Measurements from ENCODE around the gene TXNRD3. TPM values are rescaled to one million over a fixed set of nuclear protein-coding genes. Genes with fewer than 3 reads are reported as not detected.
A peak's percentile ranks its signal among the peaks of the same experiment; 100 is the strongest.
"Not testable (repeated sequence)": the region's sequence is repeated elsewhere in the genome, so short reads cannot be mapped to it uniquely, and the experiment has no call there.

The TXNRD3 gene
- total RNA-seq, 1 experiment from 2014 or later: 7.4 TPM

GRCh38 chr3:126617571-126617970 is 37.4 kb downstream of the TXNRD3 start:
- Histone ChIP-seq H3K9me3 (replicated peaks) (no peaks in the 10 kb centered on the region), H3K27me3 (replicated peaks) (no peaks in the 10 kb centered on the region), H3K36me3 (peaks cover 3% of the 10 kb centered on the region), H3K4me3 (no peak overlapping the region), H3K27ac (no peak overlapping the region), H3K4me1 (replicated peaks) (peaks cover 33% of the 10 kb centered on the region)
- DNase-seq (ENCODE audit: low read depth in 1 of 2, low spot score in 2 of 2): no peak

DNA sequence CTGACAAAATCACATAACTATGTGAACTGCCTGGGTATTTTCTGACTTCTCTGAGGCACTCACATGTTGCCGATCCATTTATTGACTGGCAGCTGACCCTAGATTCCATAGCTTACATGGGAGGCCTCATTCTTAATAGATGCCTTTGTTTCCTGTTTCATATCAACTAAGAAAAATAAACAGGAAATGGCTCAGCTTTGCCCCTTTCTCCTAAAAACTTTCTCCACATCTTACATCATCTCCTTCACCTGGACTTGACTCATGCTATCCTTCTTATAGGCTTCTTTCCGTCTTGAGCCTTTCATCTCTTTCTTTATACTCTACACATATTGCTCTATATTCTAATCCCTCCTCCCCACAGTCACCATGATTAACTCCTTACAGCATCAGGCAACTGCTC is 38.0 kb downstream of the TXNRD3 start:
- peaks cover 28% of the 10 kb centered on the region for H3K4me1 ChIP-seq (replicated peaks)
- H3K36me3 ChIP-seq: peaks cover 3% of the 10 kb centered on the region
- H3K27ac ChIP-seq: no peak overlapping the region
- no peak overlapping the region for H3K4me3 ChIP-seq
- no peak for DNase-seq (ENCODE audit: low read depth in 1 of 2, low spot score in 2 of 2)
- H3K9me3 ChIP-seq (replicated peaks): no peaks in the 10 kb centered on the region
- no peaks in the 10 kb centered on the region for H3K27me3 ChIP-seq (replicated peaks)

- Histone ChIP-seq H3K27me3 (replicated peaks) (no peaks in the 10 kb centered on the region), H3K4me3 (no peak overlapping the region), H3K36me3 (peaks cover 3% of the 10 kb centered on the region), H3K27ac (no peak overlapping the region), H3K9me3 (replicated peaks) (no peaks in the 10 kb centered on the region), H3K4me1 (replicated peaks) (peaks cover 11% of the 10 kb centered on the region)
- DNase-seq (ENCODE audit: low read depth in 1 of 2, low spot score in 2 of 2): no peak
These were observed 41.3 kb downstream of the TXNRD3 start for GRCh38 chr3:126613479-126614188.

GRCh38 chr3:126612479-126613205 is 42.3 kb downstream of the TXNRD3 start:
- peaks cover 3% of the 10 kb centered on the region for H3K36me3 ChIP-seq
- H3K27ac ChIP-seq: no peak overlapping the region
- DNase-seq (ENCODE audit: low read depth in 1 of 2, low spot score in 2 of 2): no peak
- no peak overlapping the region for H3K4me3 ChIP-seq
- no peaks in the 10 kb centered on the region for H3K27me3 ChIP-seq (replicated peaks)
- peaks cover 11% of the 10 kb centered on the region for H3K4me1 ChIP-seq (replicated peaks)
- no peaks in the 10 kb centered on the region for H3K9me3 ChIP-seq (replicated peaks)

- Histone ChIP-seq H3K27ac (no peak overlapping the region), H3K9me3 (replicated peaks) (no peaks in the 10 kb centered on the region), H3K4me1 (replicated peaks) (peaks cover 5% of the 10 kb centered on the region; the same call in 1 of the 2 replicates), H3K36me3 (peaks cover 3% of the 10 kb centered on the region; the same call in 1 of the 2 replicates), H3K4me3 (no peak overlapping the region), H3K27me3 (replicated peaks) (no peaks in the 10 kb centered on the region)
- no peak for DNase-seq (ENCODE audit: low read depth in 1 of 2, low spot score in 2 of 2)
These were observed 45.0 kb downstream of the TXNRD3 start for GRCh38 chr3:126609909-126610308.

- peaks cover 5% of the 10 kb centered on the region; the same call in 1 of the 2 replicates for H3K4me1 ChIP-seq (replicated peaks)
- no peaks in the 10 kb centered on the region for H3K36me3 ChIP-seq
- peak in 1 of 2 experiments; percentile 10 for DNase-seq (ENCODE audit: low read depth in 1 of 2, low spot score in 2 of 2)
- no peaks in the 10 kb centered on the region for H3K27me3 ChIP-seq (replicated peaks)
- H3K4me3 ChIP-seq: no peak overlapping the region
- no peaks in the 10 kb centered on the region for H3K9me3 ChIP-seq (replicated peaks)
- H3K27ac ChIP-seq: no peak overlapping the region
These were observed 47.6 kb downstream of the TXNRD3 start for GRCh38 chr3:126607214-126607908.

DNA sequence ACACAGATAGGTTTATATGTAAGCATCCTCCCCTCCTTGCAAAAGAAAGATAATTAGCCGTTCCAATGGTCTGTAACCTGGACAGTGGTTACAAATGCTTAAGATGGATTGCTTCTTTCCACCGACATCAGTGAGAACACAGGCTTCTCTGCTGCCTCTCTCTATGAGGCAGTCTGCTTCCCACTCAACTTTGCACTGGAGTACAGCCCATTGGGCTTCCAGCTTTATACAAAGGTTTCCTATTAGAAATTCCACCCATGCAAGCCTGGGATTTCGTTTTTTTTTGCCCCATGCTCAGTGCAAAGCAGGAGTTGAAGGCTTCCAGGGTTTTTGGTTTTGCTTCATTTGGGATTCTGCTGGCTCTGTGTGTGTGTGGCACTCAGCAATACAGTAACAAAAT is 48.9 kb downstream of the TXNRD3 start:
- Histone ChIP-seq H3K9me3 (replicated peaks) (no peaks in the 10 kb centered on the region), H3K27ac (no peak overlapping the region), H3K4me3 (no peak overlapping the region), H3K36me3 (no peaks in the 10 kb centered on the region), H3K4me1 (replicated peaks) (peaks cover 5% of the 10 kb centered on the region; the same call in 1 of the 2 replicates), H3K27me3 (replicated peaks) (no peaks in the 10 kb centered on the region)
- DNase-seq (ENCODE audit: low read depth in 1 of 2, low spot score in 2 of 2): no peak

- no peaks in the 10 kb centered on the region for H3K9me3 ChIP-seq (replicated peaks)
These were observed 50.2 kb downstream of the TXNRD3 start for GRCh38 chr3:126604691-126605090.

DNA sequence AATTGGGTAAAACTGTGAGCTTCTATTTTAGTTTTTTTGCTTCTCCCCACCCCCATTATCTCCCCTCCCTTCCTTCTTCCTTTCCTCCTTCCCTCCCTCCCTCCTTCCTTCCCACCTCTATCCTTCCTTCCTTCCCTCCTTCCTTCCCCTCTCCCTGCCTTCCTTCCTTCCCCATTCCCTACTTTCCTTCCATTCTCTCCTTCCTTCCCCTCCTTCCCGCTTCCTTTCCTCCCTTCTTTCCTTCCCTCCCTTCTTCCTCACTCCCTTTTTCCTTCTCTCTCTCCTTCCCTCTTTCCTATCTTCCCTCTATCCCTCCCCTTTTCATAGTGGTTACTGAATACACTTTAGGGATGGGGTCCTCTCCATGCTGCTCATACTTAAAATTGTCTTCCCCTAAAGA is 55.8 kb downstream of the TXNRD3 start:
- no peaks in the 10 kb centered on the region for H3K27me3 ChIP-seq (replicated peaks)
- H3K9me3 ChIP-seq (replicated peaks): no peaks in the 10 kb centered on the region; the same call in 1 of the 2 replicates
- no peak for DNase-seq (ENCODE audit: low read depth in 1 of 2, low spot score in 2 of 2)
- H3K4me3 ChIP-seq: no peak overlapping the region
- H3K4me1 ChIP-seq (replicated peaks): no peaks in the 10 kb centered on the region
- no peaks in the 10 kb centered on the region for H3K36me3 ChIP-seq
- H3K27ac ChIP-seq: no peak overlapping the region

More at GRCh38 chr3:126604691-126605090, 50.2 kb downstream of the TXNRD3 start:
- no peak overlapping the region for H3K4me3 ChIP-seq
- no peak for DNase-seq (ENCODE audit: low read depth in 1 of 2, low spot score in 2 of 2)
- H3K4me1 ChIP-seq (replicated peaks): peaks cover 5% of the 10 kb centered on the region; the same call in 1 of the 2 replicates
- no peaks in the 10 kb centered on the region for H3K36me3 ChIP-seq
- no peaks in the 10 kb centered on the region for H3K27me3 ChIP-seq (replicated peaks)
- no peak overlapping the region for H3K27ac ChIP-seq

DNA sequence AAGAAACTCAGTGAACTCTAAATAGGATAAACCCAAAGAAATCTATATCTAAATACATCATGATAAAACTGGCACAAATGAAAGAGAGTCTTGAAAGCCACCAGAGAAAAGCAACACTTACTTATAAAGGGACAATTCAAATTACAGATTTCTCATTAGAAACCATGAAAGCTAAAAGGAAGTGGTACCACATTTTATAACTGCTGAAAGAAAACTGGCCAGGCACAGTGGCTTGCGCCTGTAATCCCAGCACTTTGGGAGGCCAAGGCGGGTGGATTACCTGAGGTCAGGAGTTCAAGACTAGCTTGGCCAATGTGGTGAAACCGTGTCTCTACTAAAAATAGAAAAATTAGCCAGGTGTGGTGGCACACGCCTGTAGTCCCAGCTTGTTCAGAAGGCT is 59.4 kb downstream of the TXNRD3 start:
- not testable (repeated sequence) for H3K4me3 ChIP-seq; H3K36me3 ChIP-seq; H3K27me3 ChIP-seq (replicated peaks); H3K27ac ChIP-seq; DNase-seq (ENCODE audit: low read depth in 1 of 2, low spot score in 2 of 2); H3K4me1 ChIP-seq (replicated peaks); H3K9me3 ChIP-seq (replicated peaks)

- H3K36me3 ChIP-seq; DNase-seq (ENCODE audit: low read depth in 1 of 2, low spot score in 2 of 2); H3K27ac ChIP-seq; H3K4me1 ChIP-seq (replicated peaks); H3K4me3 ChIP-seq; H3K27me3 ChIP-seq (replicated peaks); H3K9me3 ChIP-seq (replicated peaks): not testable (repeated sequence)
These were observed 63.4 kb downstream of the TXNRD3 start for GRCh38 chr3:126591515-126591914.

DNA sequence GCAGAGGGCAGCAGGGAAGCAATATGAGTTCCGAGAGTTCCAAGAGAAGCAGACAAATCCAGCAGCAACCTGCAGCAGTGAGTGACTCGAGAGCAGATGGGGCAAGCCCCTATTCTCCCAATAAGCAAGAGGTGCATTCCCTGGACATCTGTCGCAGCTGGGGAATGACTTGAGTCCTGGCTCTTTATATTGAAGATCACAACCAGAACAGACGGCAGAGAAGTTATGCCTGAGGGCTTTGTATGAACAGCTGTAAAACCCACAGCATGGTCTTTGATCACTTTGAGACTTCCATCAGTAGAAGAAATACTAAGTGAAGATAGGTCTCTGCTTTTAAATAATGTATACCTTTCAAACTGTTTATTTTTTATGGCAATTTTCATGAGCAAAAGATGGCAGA is 72.6 kb downstream of the TXNRD3 start:
- Histone ChIP-seq H3K4me3 (no peak overlapping the region), H3K27ac (no peak overlapping the region), H3K4me1 (replicated peaks) (no peaks in the 10 kb centered on the region), H3K9me3 (replicated peaks) (no peaks in the 10 kb centered on the region), H3K27me3 (replicated peaks) (no peaks in the 10 kb centered on the region; the same call in 1 of the 2 replicates), H3K36me3 (no peaks in the 10 kb centered on the region)
- DNase-seq (ENCODE audit: low read depth in 1 of 2, low spot score in 2 of 2): no peak

- H3K4me3 ChIP-seq: no peak overlapping the region
- no peaks in the 10 kb centered on the region for H3K36me3 ChIP-seq
- no peak for DNase-seq (ENCODE audit: low read depth in 1 of 2, low spot score in 2 of 2)
- H3K4me1 ChIP-seq (replicated peaks): no peaks in the 10 kb centered on the region
- H3K27me3 ChIP-seq (replicated peaks): no peaks in the 10 kb centered on the region; the same call in 1 of the 2 replicates
- no peaks in the 10 kb centered on the region for H3K9me3 ChIP-seq (replicated peaks)
- H3K27ac ChIP-seq: no peak overlapping the region
These were observed 73.4 kb downstream of the TXNRD3 start for GRCh38 chr3:126581569-126581968.

DNA sequence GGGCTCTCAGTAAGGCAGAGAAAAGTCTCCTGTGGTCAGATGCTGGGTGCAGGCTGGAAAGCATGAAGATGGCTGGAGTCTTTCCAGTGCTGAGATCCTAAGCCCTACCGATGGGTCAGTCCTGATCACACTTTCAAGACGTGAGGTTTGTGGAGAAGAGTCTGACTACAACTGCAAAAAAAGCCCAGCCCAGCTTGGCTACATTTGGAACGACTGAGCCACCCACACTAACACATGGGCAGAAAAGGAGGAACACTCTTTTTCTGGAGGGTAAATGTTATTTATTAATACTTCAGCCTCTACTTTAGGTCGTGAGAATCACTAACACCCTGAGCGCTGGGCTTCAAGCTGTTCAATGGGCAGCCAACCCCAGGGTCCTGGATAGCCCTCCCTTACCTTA is 74.2 kb downstream of the TXNRD3 start:
- H3K4me1 ChIP-seq (replicated peaks): no peaks in the 10 kb centered on the region
- H3K27ac ChIP-seq: no peak overlapping the region
- H3K9me3 ChIP-seq (replicated peaks): no peaks in the 10 kb centered on the region
- no peak for DNase-seq (ENCODE audit: low read depth in 1 of 2, low spot score in 2 of 2)
- no peaks in the 10 kb centered on the region for H3K36me3 ChIP-seq
- H3K27me3 ChIP-seq (replicated peaks): no peaks in the 10 kb centered on the region; the same call in 1 of the 2 replicates
- no peak overlapping the region for H3K4me3 ChIP-seq
